Brain pericyte (primary cell): ENCODE data around the gene FCF1.

Source experiments
- DNase-seq: peaks from one replicate; pipeline ENCODE4 v3.0.0-alpha.2; 2012; ENCODE audit warnings: low read depth, low spot score

The FCF1 gene

DNA sequence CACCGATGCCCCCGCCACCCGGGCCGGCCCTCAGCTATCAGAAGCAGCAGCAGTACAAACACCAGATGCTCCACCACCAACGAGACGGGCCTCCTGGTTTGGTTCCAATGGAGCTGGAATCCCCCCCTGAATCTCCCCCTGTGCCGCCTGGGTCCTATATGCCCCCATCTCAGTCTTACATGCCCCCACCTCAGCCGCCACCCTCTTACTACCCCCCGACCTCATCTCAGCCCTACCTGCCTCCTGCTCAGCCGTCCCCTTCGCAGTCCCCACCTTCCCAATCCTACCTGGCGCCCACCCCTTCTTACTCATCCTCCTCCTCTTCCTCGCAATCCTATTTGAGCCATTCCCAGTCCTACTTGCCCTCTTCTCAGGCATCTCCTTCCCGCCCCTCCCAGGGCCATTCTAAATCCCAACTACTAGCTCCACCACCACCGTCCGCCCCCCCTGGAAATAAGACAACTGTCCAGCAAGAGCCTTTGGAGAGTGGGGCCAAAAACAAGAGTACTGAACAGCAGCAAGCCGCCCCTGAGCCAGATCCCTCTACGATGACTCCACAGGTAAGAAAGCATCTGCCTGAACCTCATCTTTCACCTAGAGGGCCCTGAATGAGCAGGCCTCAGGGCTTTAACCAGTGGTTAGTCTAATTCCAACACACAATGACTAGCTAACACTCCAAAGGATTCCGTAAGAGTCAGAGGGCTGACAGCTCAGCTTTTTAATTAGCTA is 51.0 kb downstream of the FCF1 start:
- no peak for DNase-seq

DNA sequence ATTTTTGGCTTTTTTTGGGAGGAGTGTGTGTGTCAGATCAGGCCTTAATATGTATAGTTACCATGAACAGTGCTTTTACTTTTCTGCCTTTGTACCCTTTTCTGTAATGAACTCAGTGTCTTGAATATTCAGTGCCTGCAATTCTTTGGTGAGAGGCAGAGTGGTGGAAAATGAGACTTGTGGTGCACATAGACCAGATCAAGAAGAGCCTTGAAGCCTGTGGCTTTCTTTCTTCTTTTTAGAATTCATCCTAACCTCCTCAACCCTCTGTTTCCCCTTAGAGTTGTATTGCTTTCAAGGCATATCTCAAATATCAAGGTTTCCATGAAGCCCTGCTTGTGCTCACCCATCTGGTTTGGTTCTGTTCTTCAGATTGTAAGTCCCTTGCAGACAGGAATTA is 52.8 kb downstream of the FCF1 start:
- DNase-seq, result no peak

DNA sequence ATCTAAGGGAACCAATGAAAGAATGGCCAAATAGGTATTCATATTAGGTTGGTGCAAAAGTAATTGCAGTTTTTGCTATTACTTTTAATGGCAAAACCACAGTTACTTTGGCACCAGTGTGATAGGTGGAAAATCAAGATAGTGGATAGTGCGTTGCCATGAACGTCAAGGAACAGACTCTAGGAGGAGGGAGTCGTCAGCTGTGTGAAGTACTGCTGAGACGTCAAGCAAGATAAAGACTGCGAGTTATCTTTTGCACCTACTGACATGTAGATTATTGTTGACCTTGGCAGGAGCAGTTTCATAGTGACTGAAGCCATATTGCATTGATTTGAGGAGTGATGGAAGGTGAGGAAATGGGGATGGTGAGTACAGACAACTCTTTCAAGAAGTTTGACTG is 58.5 kb downstream of the FCF1 start:
- DNase-seq, result no peak

DNA sequence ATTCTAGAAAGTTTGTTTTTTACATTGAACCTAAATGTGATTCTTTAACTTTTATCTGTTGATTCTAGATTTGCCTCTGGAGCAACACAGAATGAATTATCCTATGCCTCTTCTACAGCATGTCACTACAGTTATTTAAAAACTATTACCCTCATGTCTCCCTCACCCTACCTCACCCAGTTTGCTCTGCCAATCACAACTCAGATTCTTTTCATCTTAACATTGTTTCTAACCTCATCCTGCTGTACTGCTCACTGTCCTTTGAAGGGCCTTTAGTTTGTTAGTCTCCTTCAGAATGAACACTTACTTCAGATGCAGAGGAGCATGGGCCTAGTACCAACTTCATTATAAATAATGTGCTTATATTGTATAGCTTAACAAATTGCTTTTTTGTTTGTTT is 71.7 kb downstream of the FCF1 start:
- DNase-seq, result no peak

DNA sequence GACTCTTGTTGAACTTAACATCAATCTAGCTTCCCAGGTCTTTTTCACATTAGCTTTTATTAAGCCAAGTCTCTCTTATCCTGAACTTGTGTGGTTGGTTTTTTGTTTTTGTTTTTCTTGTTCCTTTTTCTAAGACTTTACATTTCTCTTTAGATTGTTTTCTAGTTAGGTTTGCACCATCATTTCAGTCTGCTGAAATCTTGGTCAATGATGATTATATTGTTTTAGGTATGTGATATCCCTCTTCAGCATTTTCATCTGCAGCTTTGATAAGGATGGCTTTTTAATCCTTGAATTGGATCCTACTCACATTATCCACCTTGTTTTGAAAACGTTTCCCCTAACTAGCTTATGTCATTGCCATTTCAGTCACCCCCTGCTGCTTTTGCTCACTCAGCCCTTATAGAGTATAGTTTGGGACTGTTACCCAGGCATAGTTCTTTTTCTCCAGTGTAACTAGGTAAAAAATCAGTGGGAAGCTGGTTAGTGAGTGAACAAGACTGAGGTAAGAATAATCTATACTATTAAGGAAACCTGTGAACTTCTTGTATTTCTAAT is 72.2 kb downstream of the FCF1 start:
- DNase-seq, result no peak

DNA sequence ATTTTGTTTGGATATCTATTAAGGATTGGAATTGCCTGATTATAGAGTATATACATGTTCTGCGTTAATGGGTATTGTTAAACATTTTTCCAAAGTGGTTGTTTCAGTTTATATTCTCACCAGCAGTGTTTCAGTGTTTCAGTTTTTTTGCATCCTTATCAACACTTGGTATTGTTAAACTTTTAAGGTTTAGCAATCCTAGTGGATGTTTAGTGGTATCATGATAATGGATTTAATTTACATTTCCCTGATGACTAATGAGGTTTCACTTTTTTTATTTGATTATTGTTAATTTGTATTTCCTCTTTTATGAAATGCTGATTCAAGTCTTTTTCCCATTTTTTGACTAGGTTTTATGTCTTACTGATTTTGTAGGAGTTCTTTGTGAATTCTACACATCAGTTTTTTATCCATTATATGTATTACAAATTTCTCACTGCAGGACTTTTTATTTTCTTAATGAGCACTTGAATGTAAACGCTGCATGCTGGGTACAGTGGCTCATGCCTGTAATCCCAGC is 73.9 kb downstream of the FCF1 start:
- DNase-seq, result no peak
